Neural cell (in vitro differentiated cells): ENCODE results near the gene MRPS12.

Source experiments
- EZH2 ChIP-seq: fragments of 200-600, 300-800 bp; shearing (Covaris generic), sonication (generic); IDR thresholded peaks from 2 replicates; pipeline ENCODE4 v1.6.1; 2014; ENCODE audit warnings: antibody characterized with exemption, low read length, borderline replicate concordance, mild to moderate bottlenecking; ENCODE audit not compliant: insufficient read depth, poor library complexity, severe bottlenecking
- MXI1 ChIP-seq: fragments of 450-650 bp; conservative IDR thresholded peaks from 2 replicates; pipeline ENCODE4 v1.6.1; 2014; ENCODE audit warnings: antibody characterized with exemption, mild to moderate bottlenecking; ENCODE audit not compliant: poor library complexity, severe bottlenecking
- POLR2AphosphoS5 ChIP-seq: IDR thresholded peaks from 2 replicates; pipeline ENCODE4 v1.6.1; 2012
- SMC3 ChIP-seq: fragments of 450-650 bp; conservative IDR thresholded peaks from 2 replicates; pipeline ENCODE4 v1.6.1; 2014; ENCODE audit warnings: antibody characterized with exemption, mild to moderate bottlenecking, moderate library complexity; ENCODE audit not compliant: poor library complexity
- TAF1 ChIP-seq: IDR thresholded peaks from 2 replicates; pipeline ENCODE4 v1.6.1; 2012; ENCODE audit warnings: low read depth
- TF ChIP-seq, protein P1 (sequence below): fragments of 450-650 bp; IDR thresholded peaks from 2 replicates; pipeline ENCODE4 v1.5.1; 2014; ENCODE audit warnings: antibody characterized with exemption, mild to moderate bottlenecking, moderate library complexity; ENCODE audit not compliant: poor library complexity, severe bottlenecking
- TF ChIP-seq, protein P2 (sequence below): IDR thresholded peaks from 2 replicates; pipeline ENCODE4 v1.6.1; 2012; ENCODE audit warnings: borderline replicate concordance

DNA sequence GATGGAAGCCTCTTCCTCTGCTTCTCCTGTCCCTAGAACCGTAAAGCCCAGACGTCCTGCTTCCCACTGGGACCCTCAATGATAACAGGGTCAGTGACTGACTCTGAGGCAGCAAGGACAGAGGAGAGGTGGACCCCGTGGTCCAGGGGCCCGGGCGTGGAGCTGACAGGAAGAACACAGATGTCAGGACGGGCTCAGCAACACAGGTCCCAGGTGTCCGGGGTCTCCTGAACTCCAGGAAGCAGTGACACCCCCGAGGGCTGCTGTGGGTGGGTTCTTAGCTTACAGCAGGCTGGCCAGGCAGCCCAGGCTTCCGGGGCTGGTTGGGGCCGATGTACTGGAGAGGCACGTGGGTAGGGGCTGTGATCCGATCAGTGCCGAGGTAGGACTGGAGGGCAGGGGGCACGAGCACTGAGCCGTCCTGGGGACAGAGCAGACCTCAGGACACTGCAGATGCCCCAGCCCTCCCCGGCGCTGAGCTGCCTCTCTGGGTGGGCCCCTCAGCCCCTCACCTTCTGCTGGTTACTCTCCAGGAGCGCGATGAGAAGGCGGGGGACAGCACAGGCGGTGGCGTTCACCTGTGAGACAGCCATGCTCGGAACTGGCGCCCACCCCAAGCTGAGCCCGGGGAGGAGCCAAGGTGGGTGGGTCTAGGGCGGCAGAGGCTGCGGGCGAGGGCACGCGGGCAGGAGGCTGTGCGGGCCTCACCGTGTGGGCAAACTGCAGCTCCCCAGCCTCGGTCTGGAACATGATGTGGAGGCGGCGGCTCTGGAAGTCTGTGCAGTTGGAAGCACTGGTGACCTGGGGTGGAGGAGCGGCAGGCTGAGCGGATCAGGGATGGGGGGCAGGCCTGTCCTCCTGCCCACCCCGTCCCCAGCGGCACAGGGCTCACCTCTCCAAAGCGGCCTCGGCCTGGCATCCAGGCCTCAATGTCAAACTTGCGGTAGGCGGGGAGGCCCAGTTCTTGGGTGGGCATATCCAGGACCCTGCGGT, 15.1 kb upstream of the MRPS12 start:
- TF ChIP-seq, protein P1, sequence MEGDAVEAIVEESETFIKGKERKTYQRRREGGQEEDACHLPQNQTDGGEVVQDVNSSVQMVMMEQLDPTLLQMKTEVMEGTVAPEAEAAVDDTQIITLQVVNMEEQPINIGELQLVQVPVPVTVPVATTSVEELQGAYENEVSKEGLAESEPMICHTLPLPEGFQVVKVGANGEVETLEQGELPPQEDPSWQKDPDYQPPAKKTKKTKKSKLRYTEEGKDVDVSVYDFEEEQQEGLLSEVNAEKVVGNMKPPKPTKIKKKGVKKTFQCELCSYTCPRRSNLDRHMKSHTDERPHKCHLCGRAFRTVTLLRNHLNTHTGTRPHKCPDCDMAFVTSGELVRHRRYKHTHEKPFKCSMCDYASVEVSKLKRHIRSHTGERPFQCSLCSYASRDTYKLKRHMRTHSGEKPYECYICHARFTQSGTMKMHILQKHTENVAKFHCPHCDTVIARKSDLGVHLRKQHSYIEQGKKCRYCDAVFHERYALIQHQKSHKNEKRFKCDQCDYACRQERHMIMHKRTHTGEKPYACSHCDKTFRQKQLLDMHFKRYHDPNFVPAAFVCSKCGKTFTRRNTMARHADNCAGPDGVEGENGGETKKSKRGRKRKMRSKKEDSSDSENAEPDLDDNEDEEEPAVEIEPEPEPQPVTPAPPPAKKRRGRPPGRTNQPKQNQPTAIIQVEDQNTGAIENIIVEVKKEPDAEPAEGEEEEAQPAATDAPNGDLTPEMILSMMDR = no peak
- TF ChIP-seq MXI1 (no peak), POLR2AphosphoS5 (no peak), EZH2 (no peak), TAF1 (no peak), SMC3 (no peak)
- TF ChIP-seq, protein P2, sequence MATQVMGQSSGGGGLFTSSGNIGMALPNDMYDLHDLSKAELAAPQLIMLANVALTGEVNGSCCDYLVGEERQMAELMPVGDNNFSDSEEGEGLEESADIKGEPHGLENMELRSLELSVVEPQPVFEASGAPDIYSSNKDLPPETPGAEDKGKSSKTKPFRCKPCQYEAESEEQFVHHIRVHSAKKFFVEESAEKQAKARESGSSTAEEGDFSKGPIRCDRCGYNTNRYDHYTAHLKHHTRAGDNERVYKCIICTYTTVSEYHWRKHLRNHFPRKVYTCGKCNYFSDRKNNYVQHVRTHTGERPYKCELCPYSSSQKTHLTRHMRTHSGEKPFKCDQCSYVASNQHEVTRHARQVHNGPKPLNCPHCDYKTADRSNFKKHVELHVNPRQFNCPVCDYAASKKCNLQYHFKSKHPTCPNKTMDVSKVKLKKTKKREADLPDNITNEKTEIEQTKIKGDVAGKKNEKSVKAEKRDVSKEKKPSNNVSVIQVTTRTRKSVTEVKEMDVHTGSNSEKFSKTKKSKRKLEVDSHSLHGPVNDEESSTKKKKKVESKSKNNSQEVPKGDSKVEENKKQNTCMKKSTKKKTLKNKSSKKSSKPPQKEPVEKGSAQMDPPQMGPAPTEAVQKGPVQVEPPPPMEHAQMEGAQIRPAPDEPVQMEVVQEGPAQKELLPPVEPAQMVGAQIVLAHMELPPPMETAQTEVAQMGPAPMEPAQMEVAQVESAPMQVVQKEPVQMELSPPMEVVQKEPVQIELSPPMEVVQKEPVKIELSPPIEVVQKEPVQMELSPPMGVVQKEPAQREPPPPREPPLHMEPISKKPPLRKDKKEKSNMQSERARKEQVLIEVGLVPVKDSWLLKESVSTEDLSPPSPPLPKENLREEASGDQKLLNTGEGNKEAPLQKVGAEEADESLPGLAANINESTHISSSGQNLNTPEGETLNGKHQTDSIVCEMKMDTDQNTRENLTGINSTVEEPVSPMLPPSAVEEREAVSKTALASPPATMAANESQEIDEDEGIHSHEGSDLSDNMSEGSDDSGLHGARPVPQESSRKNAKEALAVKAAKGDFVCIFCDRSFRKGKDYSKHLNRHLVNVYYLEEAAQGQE = no peak
